B cell (primary cell): Measurements from ENCODE around the gene MR1. TPM values are rescaled to one million over a fixed set of nuclear protein-coding genes. Genes with fewer than 3 reads are reported as not detected.

Source experiments
- ATAC-seq: fragments of 200-7000 bp; cut with Tn5 transposase; one replicate; pipeline ENCODE4 v1.10.0; 2021; ENCODE audit warnings: low read depth, mild to moderate bottlenecking, moderate number of reproducible peaks, moderate library complexity
- CTCF ChIA-PET: fragments of 350-600 bp; sonication (Branson Sonifier 250); formaldehyde crosslinking; loops from one replicate; lab custom pipeline; 2021; ENCODE audit warnings: antibody characterized with exemption, inconsistent platforms; lab: Charles Lee
- POLR2A ChIA-PET: fragments of 350-600 bp; sonication (Branson Sonifier 250); formaldehyde crosslinking; loops from one replicate; lab custom pipeline; 2021; ENCODE audit warnings: antibody characterized with exemption; lab: Charles Lee
- DNase-seq: peaks from one replicate; pipeline ENCODE4 v3.0.0; 2013
- H2AFZ ChIP-seq: 2 replicates; pipeline ENCODE4 v1.6.1; 2012; ENCODE audit warnings: mild to moderate bottlenecking, low read depth, low read length; ENCODE audit not compliant: insufficient read depth, poor library complexity, severe bottlenecking
- H3K27ac ChIP-seq, 2 donors: 1 replicate in 1 of 2; 2 replicates in 1 of 2; pipeline ENCODE4 v1.5.1; 2012 to 2013; ENCODE audit warnings: low read length in 2 of 2, mild to moderate bottlenecking in 2 of 2, moderate library complexity in 1 of 2
- H3K27me3 ChIP-seq, 4 experiments: fragments of 200-600 bp in 1 of 4; sonication (generic) in 1 of 4; replicated peaks in 1 of 4; 1 replicate in 2 of 4; 2 replicates in 2 of 4; pipeline versions ENCODE4 v1.6.1 to v1.7.0; 2013 to 2016; ENCODE audit warnings: low read length in 3 of 4, mild to moderate bottlenecking in 2 of 4, mixed read lengths in 1 of 4, moderate library complexity in 1 of 4; ENCODE audit not compliant: insufficient read depth in 4 of 4, control insufficient read depth in 3 of 4; ENCODE audit errors: control extremely low read depth in 1 of 4
- H3K36me3 ChIP-seq, 2 experiments: replicated peaks in 1 of 2; 1 replicate in 1 of 2; 2 replicates in 1 of 2; pipeline versions ENCODE4 v1.6.1 to v1.7.1; 2013; ENCODE audit warnings: low read length in 1 of 2; ENCODE audit not compliant: insufficient read depth in 2 of 2, control insufficient read depth in 1 of 2; ENCODE audit errors: control extremely low read depth in 1 of 2, extremely low read depth in 1 of 2
- H3K4me1 ChIP-seq, 2 donors: fragments of 200-600 bp in 1 of 2; sonication (generic) in 1 of 2; 1 replicate in 1 of 2; 2 replicates in 1 of 2; pipeline versions ENCODE4 v1.5.1 to v1.6.1; 2013 to 2017; ENCODE audit warnings: low read length in 2 of 2; ENCODE audit not compliant: control insufficient read depth in 2 of 2, insufficient read depth in 2 of 2
- H3K4me2 ChIP-seq: replicated peaks from 2 replicates; pipeline ENCODE3; 2012; ENCODE audit warnings: mild to moderate bottlenecking, low read depth, low read length; ENCODE audit not compliant: poor library complexity, severe bottlenecking
- H3K4me3 ChIP-seq, 5 experiments: fragments of 200-600 bp in 1 of 5; sonication (generic) in 1 of 5; 1 replicate in 3 of 5; 2 replicates in 2 of 5; pipeline versions ENCODE4 v1.5.1 to v1.7.0; 2011 to 2016; ENCODE audit warnings: low read length in 4 of 5, mild to moderate bottlenecking in 4 of 5, low read depth in 2 of 5, control low read depth in 1 of 5, moderate library complexity in 1 of 5; ENCODE audit not compliant: insufficient read depth in 1 of 5; ENCODE audit errors: control extremely low read depth in 1 of 5, extremely low read depth in 1 of 5
- H3K79me2 ChIP-seq: fragments of 200-600 bp; sonication (generic); one replicate; pipeline ENCODE4 v1.6.0; 2016; ENCODE audit warnings: low read length; ENCODE audit not compliant: control insufficient read depth, insufficient read depth
- H3K9ac ChIP-seq: fragments of 200-600 bp; sonication (generic); 2 replicates; pipeline ENCODE4 v1.6.1; 2017; ENCODE audit warnings: mild to moderate bottlenecking, low read length, moderate library complexity
- H3K9me3 ChIP-seq, 3 donors: one replicate each; pipeline versions ENCODE4 v1.6.1 to v1.7.1; 2013; ENCODE audit warnings: low read length in 2 of 3; ENCODE audit not compliant: control insufficient read depth in 2 of 3, insufficient read depth in 1 of 3; ENCODE audit errors: control extremely low read depth in 1 of 3
- H4K20me1 ChIP-seq: 2 replicates; pipeline ENCODE4 v1.6.0; 2012; ENCODE audit warnings: mild to moderate bottlenecking, low read length; ENCODE audit not compliant: insufficient read depth, control insufficient read depth, poor library complexity, severe bottlenecking
- H3K27ac Mint-ChIP-seq: one replicate; pipeline ENCODE4 v1.8.0; 2021; ENCODE audit warnings: mixed read lengths
- H3K27me3 Mint-ChIP-seq: one replicate; pipeline ENCODE4 v1.8.0; 2021; ENCODE audit warnings: mixed read lengths
- H3K4me1 Mint-ChIP-seq: one replicate; pipeline ENCODE4 v1.8.0; 2021; ENCODE audit warnings: mixed read lengths
- H3K4me3 Mint-ChIP-seq: one replicate; pipeline ENCODE4 v1.8.0; 2021; ENCODE audit warnings: mixed read lengths
- H3K9me3 Mint-ChIP-seq: one replicate; pipeline ENCODE4 v1.8.0; 2022; ENCODE audit warnings: mixed read lengths; ENCODE audit not compliant: insufficient read depth
- CTCF ChIP-seq: fragments of 200-600 bp; IDR thresholded peaks from one replicate; pipeline ENCODE4 v1.8.0; 2022; ENCODE audit warnings: antibody characterized with exemption, mild to moderate bottlenecking
- EZH2 ChIP-seq: IDR thresholded peaks from 2 replicates; pipeline ENCODE4 v1.6.1; 2012; ENCODE audit warnings: borderline replicate concordance, low read depth, mild to moderate bottlenecking, moderate library complexity, low read length; ENCODE audit not compliant: insufficient read depth, poor library complexity, severe bottlenecking
- WGBS: methylation state at CpG from one replicate; pipeline ENCODE4 v1.1.5; 2013; ENCODE audit warnings: missing lambda C conversion rate; ENCODE audit not compliant: insufficient coverage; 5-methylcytosine and 5-hydroxymethylcytosine counted together
- intact Hi-C: fragments of 100-400 bp; cut with micrococcal nuclease; formaldehyde crosslinking; loops from one replicate; pipeline ENCODE4 v1.10.0; 2022
- polyA plus RNA-seq: library from polyadenylated mRNA; depleted of rRNA; stranded (reverse); fragments of >200 nt; gene quantifications from 2 replicates; pipeline ENCODE4 v1.2.3, GENCODE V29; 2012
- total RNA-seq, 2 donors: library from RNA; stranded (reverse); fragments of 120-200 nt in 1 of 2; gene quantifications; 1 replicate in 1 of 2; 2 replicates in 1 of 2; pipeline versions ENCODE4 v1.2.3 to v1.2.4, GENCODE V29; 2013 to 2022

Gene MR1
- total and polyA plus RNA-seq, 2 donors (not counting 1 experiment from before 2014, with no cell fraction given) = 9.5 to 28.2 TPM

DNA sequence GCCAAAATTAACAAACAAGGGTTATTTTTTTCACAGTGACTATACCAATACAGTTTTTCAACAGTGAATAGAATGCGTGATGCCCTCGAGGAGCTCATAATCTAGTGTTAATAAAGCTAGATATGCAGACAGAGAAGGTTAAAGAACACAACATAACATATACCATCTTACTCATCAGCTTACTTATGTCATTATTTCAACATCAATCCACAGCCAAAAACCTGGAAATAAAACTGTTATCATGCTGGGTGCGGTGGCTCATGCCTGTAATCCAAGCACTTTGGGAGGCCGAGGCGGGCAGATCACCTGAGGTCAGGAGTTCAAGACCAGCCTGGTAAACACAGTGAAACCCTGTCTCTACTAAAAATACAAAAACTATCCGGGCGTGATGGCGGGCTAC, 17.2 kb upstream of the MR1 start:
- H3K9me3 ChIP-seq = no peaks in the 10 kb centered on the region
- TF ChIP-seq CTCF (no peak), EZH2 (no peak)
- H4K20me1 ChIP-seq = peaks cover 30% of the 10 kb centered on the region
- H3K4me1 ChIP-seq = peaks cover 39 to 41% of the 10 kb centered on the region in 2 donors
- H3K27ac ChIP-seq = no peak overlapping the region
- 98% methylated on average over 6 of the region's 8 CpGs for WGBS
- Mint-ChIP-seq H3K27ac (no peak overlapping the region), H3K4me1 (peaks cover 49% of the 10 kb centered on the region), H3K27me3 (no peaks in the 10 kb centered on the region), H3K4me3 (no peak overlapping the region), H3K9me3 (no peaks in the 10 kb centered on the region)
- no peak for DNase-seq
- H3K4me2 ChIP-seq = no peak overlapping the region
- no peaks in the 10 kb centered on the region for H3K27me3 ChIP-seq
- no peak overlapping the region for H2AFZ ChIP-seq
- H3K9ac ChIP-seq = no peak overlapping the region
- intact Hi-C loops = no loop called here
- CTCF ChIA-PET = no interaction called here
- POLR2A ChIA-PET = no interaction called here
- no peak overlapping the region for H3K4me3 ChIP-seq
- H3K79me2 ChIP-seq = peaks cover 99% of the 10 kb centered on the region
- no peak for ATAC-seq
- peaks cover 0 to 3% of the 10 kb centered on the region in 2 experiments for H3K36me3 ChIP-seq

DNA sequence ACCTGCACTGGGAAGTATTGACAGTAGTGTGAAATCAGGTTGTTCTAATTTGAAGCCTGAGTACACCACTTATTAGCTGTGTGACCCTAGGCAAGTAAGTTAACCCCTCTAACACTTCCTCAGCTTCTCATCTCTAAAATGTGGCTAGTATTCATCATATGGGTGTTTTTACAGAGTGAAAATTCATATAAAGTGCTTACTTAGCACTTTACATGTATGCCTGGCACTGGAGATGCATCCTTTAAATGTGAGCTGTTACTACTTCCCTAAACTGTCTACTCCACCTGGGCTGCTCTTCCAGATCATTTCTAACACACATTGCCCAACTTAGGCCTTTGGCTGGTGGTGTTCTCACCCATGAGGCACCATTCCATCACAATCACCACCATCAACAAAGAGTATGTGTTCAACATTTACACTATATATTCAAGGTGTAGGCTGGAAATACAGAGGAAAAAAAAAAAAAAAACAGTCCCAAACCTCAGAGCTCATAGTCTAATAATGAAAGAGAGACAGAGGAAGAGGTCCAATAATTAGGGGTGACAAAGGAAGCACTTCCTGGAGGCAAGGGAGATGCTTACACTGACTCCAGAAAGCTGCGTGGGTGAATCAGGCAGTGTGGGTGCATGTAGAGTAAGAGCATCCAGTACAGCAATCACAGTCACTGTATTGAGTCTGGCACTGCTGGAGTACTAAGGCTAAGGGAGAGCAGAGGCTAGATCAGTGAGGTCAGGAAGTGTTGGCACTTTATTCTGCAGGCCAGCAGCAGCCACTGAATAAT, 14.7 kb upstream of the MR1 start:
- ChIA-PET POLR2A (interaction anchor here (0.6 kb wide), 1 partner anchor 20 kb away, joined by 3 read pairs; no protein-coding TSS in a partner anchor), CTCF (interaction anchor here (0.7 to 1.4 kb wide), 2 partner anchors 87 to 124 kb away, joined by 3 to 5 read pairs; no protein-coding TSS in a partner anchor)
- DNase-seq (no peak), ATAC-seq (no peak)
- no peaks in the 10 kb centered on the region for H3K27me3 ChIP-seq
- peaks cover 0 to 6% (median 2%) of the 10 kb centered on the region in 3 donors for H3K9me3 ChIP-seq
- H3K27ac Mint-ChIP-seq = peak overlapping the region; percentile 33
- peaks cover 0 to 3% of the 10 kb centered on the region in 2 experiments for H3K36me3 ChIP-seq
- H3K79me2 ChIP-seq = peaks cover 85% of the 10 kb centered on the region
- no peak overlapping the region for H3K4me2 ChIP-seq
- H3K27ac ChIP-seq = peak overlapping the region; percentile 13 to 24
- H2AFZ ChIP-seq = no peak overlapping the region
- no peak overlapping the region for H3K4me3 Mint-ChIP-seq
- peaks cover 39 to 46% of the 10 kb centered on the region in 2 donors for H3K4me1 ChIP-seq
- H3K9ac ChIP-seq = no peak overlapping the region
- WGBS = 60% methylated on average over 1 of the region's 1 CpG
- TF ChIP-seq EZH2 (no peak), CTCF (no peak)
- peaks cover 38% of the 10 kb centered on the region for H3K4me1 Mint-ChIP-seq
- intact Hi-C loops = no loop called here
- H4K20me1 ChIP-seq = peaks cover 18% of the 10 kb centered on the region
- H3K4me3 ChIP-seq = no peak overlapping the region
- no peaks in the 10 kb centered on the region for H3K9me3 Mint-ChIP-seq
- H3K27me3 Mint-ChIP-seq = no peaks in the 10 kb centered on the region
